Breast epithelium (tissue), 3 donors: ENCODE measurements around the gene SLC6A9.

Experiments used
- CTCF ChIP-seq, 3 donors: fragments of 450-650 bp; IDR thresholded peaks; one replicate each; pipeline ENCODE4 v1.5.1; 2016 to 2017; ENCODE audit warnings: antibody characterized with exemption in 3 of 3, mild to moderate bottlenecking in 3 of 3, moderate library complexity in 3 of 3
- POLR2A ChIP-seq: fragments of 450-650 bp; IDR thresholded peaks from one replicate; pipeline ENCODE4 v1.6.1; 2016; ENCODE audit warnings: antibody characterized with exemption, mild to moderate bottlenecking, moderate library complexity

- TF ChIP-seq POLR2A (no peak), CTCF (IDR thresholded peaks at IDR 0.05) (no peak)
Observed at GRCh38 chr1:44060830-44061267, 29.6 kb upstream of the SLC6A9 start.
